GM23338 (cell line): Measurements from ENCODE around the gene SELPLG. TPM values are rescaled to one million over a fixed set of nuclear protein-coding genes. Genes with fewer than 3 reads are reported as not detected.
A peak's percentile ranks its signal among the peaks of the same experiment; 100 is the strongest.

Source experiments
- ATAC-seq: fragments of 200-7000 bp; cut with Tn5 transposase; 3 replicates; pipeline ENCODE4 v1.9.1; 2020
- DNase-seq: peaks from one replicate; pipeline ENCODE4 v3.0.0-alpha.2; 2015; ENCODE audit warnings: low spot score
- H2AFZ ChIP-seq: fragments of 200-600 bp; sonication (generic); 2 replicates; pipeline ENCODE4 v1.8.0; 2016; ENCODE audit warnings: antibody characterized with exemption, mild to moderate bottlenecking, moderate library complexity
- H3F3A ChIP-seq: fragments of 200-600 bp; sonication (generic); replicated peaks from 2 replicates; pipeline ENCODE4 v1.8.0; 2017; ENCODE audit warnings: antibody characterized with exemption, mixed run types, low read depth
- H3K27ac ChIP-seq: fragments of 200-600 bp; sonication (generic); 2 replicates; pipeline ENCODE4 v1.6.1; 2016; ENCODE audit warnings: low read depth
- H3K27me3 ChIP-seq: fragments of 200-600 bp; sonication (generic); 2 replicates; pipeline ENCODE4 v1.8.0; 2016; ENCODE audit warnings: mild to moderate bottlenecking, mixed run types, moderate library complexity; ENCODE audit not compliant: insufficient read depth
- H3K36me3 ChIP-seq: fragments of 200-600 bp; sonication (generic); 2 replicates; pipeline ENCODE4 v1.8.0; 2016; ENCODE audit warnings: mild to moderate bottlenecking; ENCODE audit not compliant: insufficient read depth
- H3K4me1 ChIP-seq: fragments of 200-600 bp; sonication (generic); 2 replicates; pipeline ENCODE4 v1.8.0; 2016; ENCODE audit warnings: mild to moderate bottlenecking, moderate library complexity; ENCODE audit not compliant: insufficient read depth
- H3K4me2 ChIP-seq: fragments of 200-600 bp; sonication (generic); 2 replicates; pipeline ENCODE4 v1.7.1; 2017; ENCODE audit warnings: mixed run types
- H3K4me3 ChIP-seq: fragments of 200-600 bp; sonication (generic); 2 replicates; pipeline ENCODE4 v1.6.1; 2016; ENCODE audit warnings: mixed run types
- H3K79me2 ChIP-seq: fragments of 200-600 bp; sonication (generic); replicated peaks from 2 replicates; pipeline ENCODE4 v1.8.0; 2017; ENCODE audit warnings: mild to moderate bottlenecking; ENCODE audit not compliant: insufficient read depth
- H3K9me2 ChIP-seq: fragments of 200-600 bp; sonication (generic); 2 replicates; pipeline ENCODE4 v1.8.0; 2017; ENCODE audit not compliant: insufficient read depth
- H4K20me1 ChIP-seq: fragments of 200-600 bp; sonication (generic); replicated peaks from 2 replicates; pipeline ENCODE4 v1.8.0; 2017; ENCODE audit warnings: mild to moderate bottlenecking; ENCODE audit not compliant: insufficient read depth
- H3K27ac Mint-ChIP-seq: 2 replicates; pipeline ENCODE4 v1.8.0; 2020; ENCODE audit warnings: inconsistent platforms, mild to moderate bottlenecking, moderate library complexity, mixed read lengths
- H3K27me3 Mint-ChIP-seq: 3 replicates; pipeline ENCODE4 v1.8.0; 2022; ENCODE audit warnings: low read depth, mild to moderate bottlenecking, moderate library complexity, mixed read lengths, inconsistent platforms; ENCODE audit not compliant: insufficient read depth, poor library complexity
- H3K36me3 Mint-ChIP-seq: 3 replicates; pipeline ENCODE4 v1.8.0; 2021; ENCODE audit warnings: low read depth, mild to moderate bottlenecking, inconsistent platforms, moderate library complexity, mixed read lengths
- H3K4me1 Mint-ChIP-seq: 3 replicates; pipeline ENCODE4 v1.8.0; 2020; ENCODE audit warnings: mild to moderate bottlenecking, inconsistent platforms, mixed read lengths
- H3K4me3 Mint-ChIP-seq: 3 replicates; pipeline ENCODE4 v1.8.0; 2021; ENCODE audit warnings: moderate library complexity, mild to moderate bottlenecking, inconsistent platforms, mixed read lengths
- H3K9me3 Mint-ChIP-seq: 3 replicates; pipeline ENCODE4 v1.8.0; 2020; ENCODE audit warnings: moderate library complexity, mild to moderate bottlenecking, inconsistent platforms, mixed read lengths
- CREB1 ChIP-seq: fragments of 250-450 bp; sonication (Bioruptor Pico); IDR thresholded peaks from 2 replicates; pipeline ENCODE4 v1.5.0; 2020; ENCODE audit warnings: low read depth, mild to moderate bottlenecking, moderate library complexity
- EZH2 ChIP-seq: fragments of 200-600 bp; sonication (generic); IDR thresholded peaks from one replicate; pipeline ENCODE4 v1.8.0; 2017; ENCODE audit warnings: antibody characterized with exemption, mild to moderate bottlenecking, low read depth; ENCODE audit not compliant: unreplicated experiment
- NANOG ChIP-seq: IDR thresholded peaks from 2 replicates; pipeline ENCODE4 v1.6.1; 2016; ENCODE audit warnings: antibody characterized with exemption, borderline replicate concordance
- ZNF114 ChIP-seq: fragments of 250-450 bp; sonication (Bioruptor Pico); IDR thresholded peaks from 2 replicates; pipeline ENCODE4 v1.5.0; 2020; ENCODE audit warnings: mild to moderate bottlenecking, moderate library complexity
- polyA plus RNA-seq: library from polyadenylated mRNA; unstranded; fragments of >200 nt; fragmentation: Nextera tagmentation; extraction: Ambion mirVana; gene quantifications from 2 replicates; pipeline ENCODE4 v1.2.1, GENCODE V29; 2016
- total RNA-seq: library from RNA; depleted of rRNA; stranded (reverse); fragments of >200 nt; shearing (Covaris generic); gene quantifications from 2 replicates; pipeline ENCODE4 v1.2.3, GENCODE V29; 2014
- TF ChIP-seq, protein P1 (sequence below): IDR thresholded peaks from one replicate; pipeline ENCODE4 v1.6.1; 2018; ENCODE audit warnings: antibody characterized with exemption; ENCODE audit not compliant: unreplicated experiment
- TF ChIP-seq, protein P2 (sequence below), 2 experiments: fragments of 200-600 bp in 1 of 2; sonication (generic) in 1 of 2; conservative IDR thresholded peaks; 2 replicates each; pipeline versions ENCODE4 v1.5.1 to v1.6.1; 2016 to 2017; ENCODE audit warnings: antibody characterized with exemption in 2 of 2, low read depth in 2 of 2, mild to moderate bottlenecking in 2 of 2, moderate library complexity in 1 of 2

Gene SELPLG
- total and polyA plus RNA-seq, 2 experiments from 2014 or later = 0.16 to 0.56 TPM

DNA sequence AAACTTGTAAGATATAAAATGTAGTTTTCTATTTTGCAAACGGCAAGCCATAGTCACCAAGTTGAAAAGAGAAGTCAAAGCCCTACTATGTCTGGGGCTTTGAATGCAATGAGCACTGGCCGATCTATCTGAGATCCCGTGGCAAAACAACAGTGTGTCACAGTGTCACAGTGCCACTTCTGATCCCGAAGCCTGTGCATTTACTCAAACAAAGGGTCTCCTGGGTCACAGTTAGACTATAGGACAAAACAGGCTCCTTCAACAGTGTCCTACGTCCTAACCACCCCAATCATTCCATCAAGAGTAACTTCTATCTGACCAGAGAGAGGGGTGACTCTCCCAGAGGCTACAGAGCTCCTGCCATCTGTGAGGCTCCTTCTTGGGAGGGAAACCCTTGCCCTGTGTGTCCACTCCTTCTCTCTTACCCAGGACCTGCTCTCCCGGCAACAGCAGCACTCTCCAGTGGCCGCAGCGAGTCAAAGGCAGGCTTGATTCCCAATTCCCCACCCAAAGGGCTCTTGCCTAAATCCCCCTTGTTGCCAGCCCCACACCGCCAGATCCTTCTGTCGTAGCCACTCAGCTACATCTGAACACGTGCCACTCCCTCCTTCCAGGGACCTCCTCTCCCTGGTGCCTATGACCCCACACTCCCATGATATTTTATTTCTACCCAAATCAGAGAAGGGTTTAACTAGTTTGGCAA is 14.0 kb upstream of the SELPLG start:
- H3K79me2 ChIP-seq = no peaks in the 10 kb centered on the region
- ATAC-seq (peak; percentile 49), DNase-seq (no peak)
- Mint-ChIP-seq H3K9me3 (no peaks in the 10 kb centered on the region), H3K36me3 (peaks cover 39% of the 10 kb centered on the region), H3K27me3 (peaks cover 4% of the 10 kb centered on the region), H3K4me3 (no peak overlapping the region), H3K27ac (peak overlapping the region; percentile 82), H3K4me1 (peaks cover 13% of the 10 kb centered on the region)
- peaks cover 15% of the 10 kb centered on the region; the same call in 1 of the 2 replicates for H3K36me3 ChIP-seq
- H3K27me3 ChIP-seq = no peaks in the 10 kb centered on the region
- H3K9me2 ChIP-seq = no peaks in the 10 kb centered on the region
- no peak overlapping the region for H3K27ac ChIP-seq
- no peak overlapping the region for H3K4me2 ChIP-seq
- no peaks in the 10 kb centered on the region for H3F3A ChIP-seq
- no peak overlapping the region for H2AFZ ChIP-seq
- H3K4me1 ChIP-seq = peaks cover 7% of the 10 kb centered on the region
- H4K20me1 ChIP-seq = no peaks in the 10 kb centered on the region
- no peak overlapping the region for H3K4me3 ChIP-seq
- TF ChIP-seq, protein P1, sequence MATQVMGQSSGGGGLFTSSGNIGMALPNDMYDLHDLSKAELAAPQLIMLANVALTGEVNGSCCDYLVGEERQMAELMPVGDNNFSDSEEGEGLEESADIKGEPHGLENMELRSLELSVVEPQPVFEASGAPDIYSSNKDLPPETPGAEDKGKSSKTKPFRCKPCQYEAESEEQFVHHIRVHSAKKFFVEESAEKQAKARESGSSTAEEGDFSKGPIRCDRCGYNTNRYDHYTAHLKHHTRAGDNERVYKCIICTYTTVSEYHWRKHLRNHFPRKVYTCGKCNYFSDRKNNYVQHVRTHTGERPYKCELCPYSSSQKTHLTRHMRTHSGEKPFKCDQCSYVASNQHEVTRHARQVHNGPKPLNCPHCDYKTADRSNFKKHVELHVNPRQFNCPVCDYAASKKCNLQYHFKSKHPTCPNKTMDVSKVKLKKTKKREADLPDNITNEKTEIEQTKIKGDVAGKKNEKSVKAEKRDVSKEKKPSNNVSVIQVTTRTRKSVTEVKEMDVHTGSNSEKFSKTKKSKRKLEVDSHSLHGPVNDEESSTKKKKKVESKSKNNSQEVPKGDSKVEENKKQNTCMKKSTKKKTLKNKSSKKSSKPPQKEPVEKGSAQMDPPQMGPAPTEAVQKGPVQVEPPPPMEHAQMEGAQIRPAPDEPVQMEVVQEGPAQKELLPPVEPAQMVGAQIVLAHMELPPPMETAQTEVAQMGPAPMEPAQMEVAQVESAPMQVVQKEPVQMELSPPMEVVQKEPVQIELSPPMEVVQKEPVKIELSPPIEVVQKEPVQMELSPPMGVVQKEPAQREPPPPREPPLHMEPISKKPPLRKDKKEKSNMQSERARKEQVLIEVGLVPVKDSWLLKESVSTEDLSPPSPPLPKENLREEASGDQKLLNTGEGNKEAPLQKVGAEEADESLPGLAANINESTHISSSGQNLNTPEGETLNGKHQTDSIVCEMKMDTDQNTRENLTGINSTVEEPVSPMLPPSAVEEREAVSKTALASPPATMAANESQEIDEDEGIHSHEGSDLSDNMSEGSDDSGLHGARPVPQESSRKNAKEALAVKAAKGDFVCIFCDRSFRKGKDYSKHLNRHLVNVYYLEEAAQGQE = no peak
- TF ChIP-seq, protein P2, sequence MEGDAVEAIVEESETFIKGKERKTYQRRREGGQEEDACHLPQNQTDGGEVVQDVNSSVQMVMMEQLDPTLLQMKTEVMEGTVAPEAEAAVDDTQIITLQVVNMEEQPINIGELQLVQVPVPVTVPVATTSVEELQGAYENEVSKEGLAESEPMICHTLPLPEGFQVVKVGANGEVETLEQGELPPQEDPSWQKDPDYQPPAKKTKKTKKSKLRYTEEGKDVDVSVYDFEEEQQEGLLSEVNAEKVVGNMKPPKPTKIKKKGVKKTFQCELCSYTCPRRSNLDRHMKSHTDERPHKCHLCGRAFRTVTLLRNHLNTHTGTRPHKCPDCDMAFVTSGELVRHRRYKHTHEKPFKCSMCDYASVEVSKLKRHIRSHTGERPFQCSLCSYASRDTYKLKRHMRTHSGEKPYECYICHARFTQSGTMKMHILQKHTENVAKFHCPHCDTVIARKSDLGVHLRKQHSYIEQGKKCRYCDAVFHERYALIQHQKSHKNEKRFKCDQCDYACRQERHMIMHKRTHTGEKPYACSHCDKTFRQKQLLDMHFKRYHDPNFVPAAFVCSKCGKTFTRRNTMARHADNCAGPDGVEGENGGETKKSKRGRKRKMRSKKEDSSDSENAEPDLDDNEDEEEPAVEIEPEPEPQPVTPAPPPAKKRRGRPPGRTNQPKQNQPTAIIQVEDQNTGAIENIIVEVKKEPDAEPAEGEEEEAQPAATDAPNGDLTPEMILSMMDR (conservative IDR thresholded peaks at IDR 0.05; ENCODE audit: low read depth in 2 of 2) = 0 out of 4 replicates have a peak, but pooled peaks of 1 of the 2 experiments have one; percentile 3

- Histone ChIP-seq H3K9me2 (no peaks in the 10 kb centered on the region), H3K4me3 (no peak overlapping the region), H3K4me1 (no peaks in the 10 kb centered on the region), H3K79me2 (no peaks in the 10 kb centered on the region), H2AFZ (no peak overlapping the region), H3F3A (no peaks in the 10 kb centered on the region), H3K27ac (no peak overlapping the region), H3K36me3 (peaks cover 15% of the 10 kb centered on the region; the same call in 1 of the 2 replicates), H3K27me3 (no peaks in the 10 kb centered on the region), H4K20me1 (no peaks in the 10 kb centered on the region), H3K4me2 (no peak overlapping the region)
- TF ChIP-seq NANOG = no peak
- no peak for TF ChIP-seq EZH2
- no peak for TF ChIP-seq ZNF114
- TF ChIP-seq, protein P2 (conservative IDR thresholded peaks at IDR 0.05; ENCODE audit: low read depth in 2 of 2) = peak; percentile 17 to 22; a peak in 3 of 4 replicates
- TF ChIP-seq CREB1 (CRISPR knock-in tag) = no peak
- peaks cover 8% of the 10 kb centered on the region for H3K4me1 Mint-ChIP-seq
- ATAC-seq = peak; percentile 62
- no peak overlapping the region for H3K27ac Mint-ChIP-seq
- H3K4me3 Mint-ChIP-seq = no peak overlapping the region
- DNase-seq = peak; percentile 41
- H3K36me3 Mint-ChIP-seq = peaks cover 36% of the 10 kb centered on the region
- no peaks in the 10 kb centered on the region for H3K9me3 Mint-ChIP-seq
- H3K27me3 Mint-ChIP-seq = peaks cover 4% of the 10 kb centered on the region
Measured at GRCh38 chr12:108646600-108647579, 13.2 kb upstream of the SELPLG start.
